ENCODE data around the gene ESYT1. TPM values are rescaled to one million over a fixed set of nuclear protein-coding genes. Genes with fewer than 3 reads are reported as not detected.

The ESYT1 gene
- total and polyA plus RNA-seq, 9 of the 15 experiments (the other 6 are each of a cell fraction or from before 2014, with no cell fraction given) = 132 to 420 (median 164) TPM

DNA sequence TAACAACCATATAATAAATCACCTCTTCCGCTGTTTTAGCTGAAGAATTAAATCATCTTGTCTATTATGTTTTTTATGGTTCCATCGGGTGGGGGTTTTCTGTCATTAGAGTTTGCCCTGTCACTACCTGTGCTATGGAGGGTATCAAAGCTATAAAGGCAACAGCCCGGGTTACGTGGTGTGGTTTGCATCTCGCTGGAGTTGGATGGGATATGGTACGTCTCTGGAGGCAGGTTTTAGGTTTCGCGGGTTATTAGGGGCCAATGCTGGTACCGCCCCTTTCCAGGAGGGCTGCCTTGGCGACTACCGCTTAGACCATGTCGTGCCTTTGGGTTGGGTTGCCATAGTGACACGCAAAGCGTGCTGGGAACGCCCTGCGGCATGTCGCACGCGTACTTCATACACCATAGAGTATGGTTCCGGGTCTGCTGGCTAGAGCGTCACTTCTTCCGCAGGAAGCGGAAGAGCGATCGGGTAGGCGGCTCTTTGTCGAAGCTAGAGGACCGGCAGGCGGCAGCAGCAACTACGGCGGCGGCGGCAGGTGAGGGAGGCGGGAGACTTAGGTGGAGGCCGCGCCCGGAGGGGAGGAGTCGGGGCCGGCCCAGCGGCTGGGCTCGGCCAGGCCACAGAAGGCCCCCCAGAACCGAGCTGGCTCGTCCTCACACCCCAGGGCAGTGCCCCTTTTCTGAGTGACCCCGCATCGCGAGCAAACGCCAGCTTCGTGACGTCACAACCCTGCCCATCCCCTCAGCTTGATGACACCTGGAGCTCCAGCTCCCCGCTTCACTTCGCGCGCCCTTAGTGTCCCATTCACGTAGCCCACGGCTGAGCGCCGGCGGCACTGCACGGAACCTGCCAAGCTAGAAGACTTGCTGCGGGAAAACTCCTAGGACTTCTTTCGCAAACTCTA, 10.0 kb upstream of the ESYT1 start, which contains the start of gene ZC3H10 (continued):
- TF ChIP-seq ZFP36 (IDR thresholded peaks at IDR 0.05; ENCODE audit: low read depth, low read length, partially characterized antibody) = peak; percentile 31
- no peak for TF ChIP-seq BRD4 (IDR thresholded peaks at IDR 0.05)
- peak; percentile 43; the same call in 1 of the 2 replicates for TF ChIP-seq NFIC (IDR thresholded peaks at IDR 0.05)
- TF ChIP-seq, protein P1, sequence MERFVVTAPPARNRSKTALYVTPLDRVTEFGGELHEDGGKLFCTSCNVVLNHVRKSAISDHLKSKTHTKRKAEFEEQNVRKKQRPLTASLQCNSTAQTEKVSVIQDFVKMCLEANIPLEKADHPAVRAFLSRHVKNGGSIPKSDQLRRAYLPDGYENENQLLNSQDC (CRISPR knock-in tag; IDR thresholded peaks at IDR 0.05) = peak; percentile 63; the same call in 1 of the 2 replicates
- TF ChIP-seq BRD9 (IDR thresholded peaks at IDR 0.05; ENCODE audit: low read depth, partially characterized antibody) = peak; percentile 55
- peak; percentile 95 for TF ChIP-seq POLR2H (tag; IDR thresholded peaks at IDR 0.05; ENCODE audit: low read depth)
- TF ChIP-seq ATF7 (IDR thresholded peaks at IDR 0.05) = peak; percentile 96
- no peak for TF ChIP-seq RBM39 (optimal IDR thresholded peaks at IDR 0.05; ENCODE audit: low read depth, low read length)
- TF ChIP-seq ZNF696 (CRISPR knock-in tag; conservative IDR thresholded peaks at IDR 0.05) = peak; percentile 54; the same call in 1 of the 2 replicates
- peak; percentile 96 for TF ChIP-seq RBM22 (IDR thresholded peaks at IDR 0.05; ENCODE audit: low read depth, low read length, poor library complexity, severe bottlenecking)
- TF ChIP-seq, protein P2, sequence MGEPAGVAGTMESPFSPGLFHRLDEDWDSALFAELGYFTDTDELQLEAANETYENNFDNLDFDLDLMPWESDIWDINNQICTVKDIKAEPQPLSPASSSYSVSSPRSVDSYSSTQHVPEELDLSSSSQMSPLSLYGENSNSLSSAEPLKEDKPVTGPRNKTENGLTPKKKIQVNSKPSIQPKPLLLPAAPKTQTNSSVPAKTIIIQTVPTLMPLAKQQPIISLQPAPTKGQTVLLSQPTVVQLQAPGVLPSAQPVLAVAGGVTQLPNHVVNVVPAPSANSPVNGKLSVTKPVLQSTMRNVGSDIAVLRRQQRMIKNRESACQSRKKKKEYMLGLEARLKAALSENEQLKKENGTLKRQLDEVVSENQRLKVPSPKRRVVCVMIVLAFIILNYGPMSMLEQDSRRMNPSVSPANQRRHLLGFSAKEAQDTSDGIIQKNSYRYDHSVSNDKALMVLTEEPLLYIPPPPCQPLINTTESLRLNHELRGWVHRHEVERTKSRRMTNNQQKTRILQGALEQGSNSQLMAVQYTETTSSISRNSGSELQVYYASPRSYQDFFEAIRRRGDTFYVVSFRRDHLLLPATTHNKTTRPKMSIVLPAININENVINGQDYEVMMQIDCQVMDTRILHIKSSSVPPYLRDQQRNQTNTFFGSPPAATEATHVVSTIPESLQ (CRISPR knock-in tag; IDR thresholded peaks at IDR 0.05) = no peak
- peak; percentile 99 for TF ChIP-seq RFX1 (IDR thresholded peaks at IDR 0.05)
- TF ChIP-seq MXI1 (IDR thresholded peaks at IDR 0.05; ENCODE audit: low read depth, low read length) = peak; percentile 99
- peak; percentile 94 for TF ChIP-seq ZBTB9 (CRISPR knock-in tag; IDR thresholded peaks at IDR 0.05)
- TF ChIP-seq HDAC3 (IDR thresholded peaks at IDR 0.05; ENCODE audit: borderline replicate concordance, partially characterized antibody) = peak; percentile 64
- peak; percentile 69 for TF ChIP-seq EP300 (IDR thresholded peaks at IDR 0.05; ENCODE audit: low read length)
- no peak for TF ChIP-seq ZNF507 (tag; conservative IDR thresholded peaks at IDR 0.05)
- TF ChIP-seq ASH1L (IDR thresholded peaks at IDR 0.05; ENCODE audit: borderline replicate concordance, low read depth, partially characterized antibody) = peak; percentile 41
- TF ChIP-seq ZNF766 (CRISPR knock-in tag; conservative IDR thresholded peaks at IDR 0.05) = 0 out of 2 replicates have a peak, but pooled peaks have one; percentile 58
- TF ChIP-seq ZNF165 (CRISPR knock-in tag; IDR thresholded peaks at IDR 0.05; ENCODE audit: borderline replicate concordance) = 0 out of 2 replicates have a peak, but pooled peaks have one; percentile 58
- TF ChIP-seq CTBP1 (IDR thresholded peaks at IDR 0.05; ENCODE audit: borderline replicate concordance) = peak; percentile 96
- no peak for TF ChIP-seq ZNF408 (CRISPR knock-in tag; IDR thresholded peaks at IDR 0.05; ENCODE audit: low read depth)
- TF ChIP-seq, protein P3, sequence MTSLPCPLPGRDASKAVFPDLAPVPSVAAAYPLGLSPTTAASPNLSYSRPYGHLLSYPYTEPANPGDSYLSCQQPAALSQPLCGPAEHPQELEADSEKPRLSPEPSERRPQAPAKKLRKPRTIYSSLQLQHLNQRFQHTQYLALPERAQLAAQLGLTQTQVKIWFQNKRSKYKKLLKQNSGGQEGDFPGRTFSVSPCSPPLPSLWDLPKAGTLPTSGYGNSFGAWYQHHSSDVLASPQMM (CRISPR knock-in tag; IDR thresholded peaks at IDR 0.05) = 0 out of 2 replicates have a peak, but pooled peaks have one; percentile 23
- no peak for TF ChIP-seq XRCC4 (IDR thresholded peaks at IDR 0.05; ENCODE audit: extremely low read depth, insufficient read depth, insufficient read length)
- TF ChIP-seq BHLHE40 (IDR thresholded peaks at IDR 0.05; ENCODE audit: low read length) = peak; percentile 93
- TF ChIP-seq TRIM28 (IDR thresholded peaks at IDR 0.05) = peak; percentile 13; the same call in 1 of the 2 replicates

All from K562 (cell line).